PC-3 (cell line): Measurements from ENCODE around the gene ZFYVE9. TPM values are rescaled to one million over a fixed set of nuclear protein-coding genes. Genes with fewer than 3 reads are reported as not detected.

Experiments used
- ATAC-seq: fragments of 200-7000 bp; cut with Tn5 transposase; 2 replicates; pipeline ENCODE4 v1.9.1; 2020; ENCODE audit warnings: mild to moderate bottlenecking, moderate library complexity
- BruUV-seq: library from RNA; stranded (reverse); fragments of 400-500 nt; replicated peaks from 2 replicates; lab custom pipeline; 2021; lab: Mats Ljungman, UMichigan
- CTCF ChIA-PET: fragments of 300-600 bp; sonication (Branson Sonifier 250); formaldehyde crosslinking; loops from one replicate; lab custom pipeline; 2022; ENCODE audit warnings: antibody characterized with exemption; lab: Charles Lee
- POLR2A ChIA-PET: fragments of 300-600 bp; sonication (Branson Sonifier 250); formaldehyde crosslinking; loops from one replicate; lab custom pipeline; 2022; ENCODE audit warnings: antibody characterized with exemption; ENCODE audit not compliant: unreplicated experiment; lab: Charles Lee
- DNase-seq: peaks from one replicate; pipeline ENCODE4 v3.0.0-alpha.2; 2015
- H2AFZ ChIP-seq: fragments of 300-600 bp; sonication (generic); 2 replicates; pipeline ENCODE4 v1.6.0; 2016; ENCODE audit warnings: antibody characterized with exemption, low read length
- H3F3A ChIP-seq: fragments of 300-600 bp; sonication (generic); one replicate; pipeline ENCODE4 v1.6.0; 2017; ENCODE audit warnings: antibody characterized with exemption, low read length, control low read depth, mild to moderate bottlenecking; ENCODE audit not compliant: unreplicated experiment
- H3K27ac ChIP-seq: fragments of 300-600 bp; sonication (generic); 2 replicates; pipeline ENCODE4 v1.5.1; 2016; ENCODE audit warnings: mild to moderate bottlenecking, low read length
- H3K27me3 ChIP-seq: fragments of 300-600 bp; sonication (generic); 2 replicates; pipeline ENCODE4 v1.6.1; 2016; ENCODE audit warnings: low read length, mixed read lengths
- H3K36me3 ChIP-seq: fragments of 300-600 bp; sonication (generic); 2 replicates; pipeline ENCODE4 v1.6.1; 2016; ENCODE audit warnings: low read depth, mixed run types, low read length, mixed read lengths
- H3K4me1 ChIP-seq: fragments of 300-600 bp; sonication (generic); 2 replicates; pipeline ENCODE4 v1.5.1; 2016; ENCODE audit warnings: low read length; ENCODE audit not compliant: insufficient read depth
- H3K4me2 ChIP-seq: fragments of 300-600 bp; sonication (generic); 2 replicates; pipeline ENCODE4 v1.6.0; 2016; ENCODE audit warnings: low read length
- H3K4me3 ChIP-seq: fragments of 300-600 bp; sonication (generic); 2 replicates; pipeline ENCODE4 v1.5.1; 2016; ENCODE audit warnings: mild to moderate bottlenecking, low read length, mixed read lengths
- H3K79me2 ChIP-seq: fragments of 300-600 bp; sonication (generic); 2 replicates; pipeline ENCODE4 v1.6.1; 2017; ENCODE audit warnings: low read length, mixed read lengths
- H3K9ac ChIP-seq: fragments of 300-600 bp; sonication (generic); 2 replicates; pipeline ENCODE4 v1.6.0; 2016; ENCODE audit warnings: mild to moderate bottlenecking, low read length
- H3K9me2 ChIP-seq: fragments of 300-600 bp; sonication (generic); replicated peaks from 2 replicates; pipeline ENCODE4 v1.6.1; 2016; ENCODE audit warnings: mixed run types, low read length, mixed read lengths
- H3K9me3 ChIP-seq: fragments of 300-600 bp; sonication (generic); 2 replicates; pipeline ENCODE4 v1.6.1; 2016; ENCODE audit warnings: low read length, mixed read lengths
- H4K20me1 ChIP-seq: fragments of 300-600 bp; sonication (generic); 2 replicates; pipeline ENCODE4 v1.6.1; 2016; ENCODE audit warnings: low read length, mixed read lengths
- CTCF ChIP-seq: fragments of 300-600 bp; sonication (generic); conservative IDR thresholded peaks from 2 replicates; pipeline ENCODE4 v1.5.1; 2017; ENCODE audit warnings: antibody characterized with exemption, low read depth, mild to moderate bottlenecking, low read length
- EZH2 ChIP-seq: fragments of 300-600 bp; sonication (generic); IDR thresholded peaks from one replicate; pipeline ENCODE4 v1.6.1; 2017; ENCODE audit warnings: antibody characterized with exemption, mild to moderate bottlenecking, low read length; ENCODE audit not compliant: unreplicated experiment
- EZH2phosphoT487 ChIP-seq: fragments of 300-600 bp; sonication (generic); IDR thresholded peaks from 2 replicates; pipeline ENCODE4 v1.6.1; 2018; ENCODE audit warnings: mild to moderate bottlenecking, antibody characterized with exemption, low read length, borderline replicate concordance
- intact Hi-C: fragments of 100-400 bp; cut with micrococcal nuclease; formaldehyde crosslinking; loops from 2 replicates; pipeline ENCODE4 v1.9.0; 2023
- total RNA-seq: library from RNA; depleted of rRNA; stranded (reverse); fragments of >200 nt; gene quantifications from 2 replicates; pipeline ENCODE4 v1.2.3, GENCODE V29; 2014

The ZFYVE9 gene
- total RNA-seq, 1 experiment from 2014 or later = 14.2 TPM

DNA sequence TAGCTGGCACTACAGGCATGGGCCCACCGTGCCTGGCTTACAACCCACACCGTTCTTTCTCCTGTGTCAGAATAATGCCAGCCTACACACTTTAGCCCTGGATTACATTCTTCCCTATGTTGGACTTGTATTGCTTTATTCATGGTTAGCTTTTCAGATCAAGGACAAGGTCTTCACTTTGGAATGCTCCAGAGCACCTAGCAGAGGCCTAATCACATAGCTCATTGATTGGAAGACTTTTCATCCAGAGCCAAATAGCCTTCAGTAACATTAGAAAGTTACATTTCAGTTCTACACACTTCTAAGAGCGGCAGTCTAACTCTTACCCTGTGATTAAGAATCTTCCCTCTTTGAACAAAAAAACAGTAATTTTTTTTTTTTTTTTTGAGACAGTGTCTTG lies 29.4 kb upstream of the ZFYVE9 start:
- no peak for TF ChIP-seq EZH2phosphoT487
- TF ChIP-seq CTCF = no peak
- no peak for TF ChIP-seq EZH2
- Histone ChIP-seq H3K4me2 (no peak overlapping the region), H4K20me1 (no peaks in the 10 kb centered on the region), H3K4me1 (no peaks in the 10 kb centered on the region), H3K9me3 (no peaks in the 10 kb centered on the region), H3K9me2 (no peaks in the 10 kb centered on the region), H2AFZ (no peak overlapping the region), H3K4me3 (no peak overlapping the region), H3K79me2 (no peaks in the 10 kb centered on the region), H3K36me3 (no peaks in the 10 kb centered on the region), H3F3A (no peaks in the 10 kb centered on the region), H3K27me3 (no peaks in the 10 kb centered on the region), H3K9ac (no peak overlapping the region), H3K27ac (no peak overlapping the region)
- DNase-seq (no peak), ATAC-seq (no peak)
- ChIA-PET POLR2A (no interaction called here), CTCF (no interaction called here)
- intact Hi-C loops = no loop called here
- no TSS peak for BruUV-seq

GRCh38 chr1:52119301-52120079 lies 22.4 kb upstream of the ZFYVE9 start:
- no peaks in the 10 kb centered on the region for H3K27me3 ChIP-seq
- intact Hi-C loops = loop anchor here (10.0 kb wide), 1 partner anchor 285 kb away; the partner anchor contains the start of genes ORC1 and PRPF38A
- ATAC-seq = no peak
- H3K9me3 ChIP-seq = no peaks in the 10 kb centered on the region
- H3K27ac ChIP-seq = no peak overlapping the region
- DNase-seq = no peak
- ChIA-PET CTCF (no interaction called here), POLR2A (no interaction called here)
- BruUV-seq = no TSS peak
- no peaks in the 10 kb centered on the region for H3K36me3 ChIP-seq
- H4K20me1 ChIP-seq = no peaks in the 10 kb centered on the region
- H3K9me2 ChIP-seq = no peaks in the 10 kb centered on the region
- H3K9ac ChIP-seq = no peak overlapping the region
- no peak overlapping the region for H3K4me3 ChIP-seq
- no peak overlapping the region for H3K4me2 ChIP-seq
- no peaks in the 10 kb centered on the region for H3K79me2 ChIP-seq
- no peaks in the 10 kb centered on the region for H3F3A ChIP-seq
- no peak for TF ChIP-seq EZH2
- no peak for TF ChIP-seq EZH2phosphoT487
- TF ChIP-seq CTCF = no peak
- no peaks in the 10 kb centered on the region for H3K4me1 ChIP-seq
- no peak overlapping the region for H2AFZ ChIP-seq

- CTCF ChIA-PET = no interaction called here
- DNase-seq = no peak
- H3F3A ChIP-seq = no peaks in the 10 kb centered on the region
- H3K4me1 ChIP-seq = no peaks in the 10 kb centered on the region
- H4K20me1 ChIP-seq = no peaks in the 10 kb centered on the region
- ATAC-seq = no peak
- no peak overlapping the region for H3K4me2 ChIP-seq
- intact Hi-C loops = loop anchor here (10.0 kb wide), 1 partner anchor 282 kb away; the partner anchor contains the start of genes ORC1 and PRPF38A
- TF ChIP-seq CTCF (no peak), EZH2 (no peak), EZH2phosphoT487 (no peak)
- no TSS peak for BruUV-seq
- no peak overlapping the region for H3K27ac ChIP-seq
- H2AFZ ChIP-seq = no peak overlapping the region
- H3K79me2 ChIP-seq = no peaks in the 10 kb centered on the region
- H3K27me3 ChIP-seq = peaks cover 4% of the 10 kb centered on the region; the same call in 1 of the 2 replicates
- POLR2A ChIA-PET = no interaction called here
- H3K9ac ChIP-seq = no peak overlapping the region
- H3K36me3 ChIP-seq = no peaks in the 10 kb centered on the region
- H3K9me2 ChIP-seq = no peaks in the 10 kb centered on the region
- no peaks in the 10 kb centered on the region for H3K9me3 ChIP-seq
- H3K4me3 ChIP-seq = no peak overlapping the region
Observed at GRCh38 chr1:52122384-52122783, 19.5 kb upstream of the ZFYVE9 start.
